Activated naive CD8-positive, alpha-beta T cell treated with anti-CD3 and anti-CD28 coated beads for 36 hours (primary cell): Measurements from ENCODE around the gene LIPT1. TPM values are rescaled to one million over a fixed set of nuclear protein-coding genes. Genes with fewer than 3 reads are reported as not detected.
A peak's percentile ranks its signal among the peaks of the same experiment; 100 is the strongest.
"Not testable (repeated sequence)": the region's sequence is repeated elsewhere in the genome, so short reads cannot be mapped to it uniquely, and the experiment has no call there.

Experiments used
- DNase-seq: peaks from one replicate; pipeline ENCODE4 v3.0.0; 2021
- H3K27ac Mint-ChIP-seq: one replicate; pipeline ENCODE4 v1.8.0; 2022; ENCODE audit warnings: mild to moderate bottlenecking, moderate library complexity, mixed read lengths
- H3K27me3 Mint-ChIP-seq: one replicate; pipeline ENCODE4 v1.8.0; 2022; ENCODE audit warnings: mild to moderate bottlenecking, mixed read lengths
- H3K36me3 Mint-ChIP-seq: one replicate; pipeline ENCODE4 v1.8.0; 2021; ENCODE audit warnings: mild to moderate bottlenecking, mixed read lengths
- H3K4me1 Mint-ChIP-seq: one replicate; pipeline ENCODE4 v1.8.0; 2021; ENCODE audit warnings: mixed read lengths
- H3K4me3 Mint-ChIP-seq: one replicate; pipeline ENCODE4 v1.8.0; 2022; ENCODE audit warnings: mild to moderate bottlenecking, moderate library complexity, mixed read lengths
- H3K9me3 Mint-ChIP-seq: one replicate; pipeline ENCODE4 v1.8.0; 2022; ENCODE audit warnings: mixed read lengths
- total RNA-seq, 2 experiments: library from RNA; stranded (reverse); gene quantifications; one replicate each; pipeline ENCODE4 v1.2.3, GENCODE V29; 2021

LIPT1 gene
- total RNA-seq, 2 experiments from 2014 or later, result 6.4 to 7.1 TPM

- Mint-ChIP-seq H3K4me3 (no peak overlapping the region), H3K27me3 (no peaks in the 10 kb centered on the region), H3K4me1 (peaks cover 17% of the 10 kb centered on the region), H3K36me3 (peaks cover 5% of the 10 kb centered on the region), H3K27ac (peak overlapping the region; percentile 92), H3K9me3 (no peaks in the 10 kb centered on the region)
- no peak for DNase-seq
Measured at GRCh38 chr2:99153921-99154604, 704 bp upstream of the LIPT1 start.

DNA sequence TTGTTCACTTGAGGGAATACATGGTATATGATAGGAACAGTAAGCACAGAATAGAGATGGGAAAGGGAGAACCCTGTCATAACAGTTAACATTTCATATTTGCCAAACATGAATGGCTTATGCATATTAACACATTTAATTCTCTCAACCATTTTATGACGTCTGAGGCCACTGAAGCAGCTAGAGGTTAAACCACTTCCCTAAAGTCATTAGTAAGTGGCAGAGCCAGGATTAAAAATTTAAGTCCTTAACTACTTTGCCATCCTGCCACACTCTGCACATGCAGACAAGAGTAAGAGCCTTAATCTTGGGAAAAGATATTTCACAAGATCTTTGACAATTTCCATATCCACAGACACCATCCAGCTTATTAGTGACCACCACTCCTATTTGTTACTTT, 2.1 kb downstream of the LIPT1 start:
- peak overlapping the region; percentile 8 for H3K27ac Mint-ChIP-seq
- no peak for DNase-seq
- H3K36me3 Mint-ChIP-seq, result peaks cover 9% of the 10 kb centered on the region
- no peak overlapping the region for H3K4me3 Mint-ChIP-seq
- H3K9me3 Mint-ChIP-seq, result no peaks in the 10 kb centered on the region
- H3K27me3 Mint-ChIP-seq, result no peaks in the 10 kb centered on the region
- H3K4me1 Mint-ChIP-seq, result peaks cover 13% of the 10 kb centered on the region

DNA sequence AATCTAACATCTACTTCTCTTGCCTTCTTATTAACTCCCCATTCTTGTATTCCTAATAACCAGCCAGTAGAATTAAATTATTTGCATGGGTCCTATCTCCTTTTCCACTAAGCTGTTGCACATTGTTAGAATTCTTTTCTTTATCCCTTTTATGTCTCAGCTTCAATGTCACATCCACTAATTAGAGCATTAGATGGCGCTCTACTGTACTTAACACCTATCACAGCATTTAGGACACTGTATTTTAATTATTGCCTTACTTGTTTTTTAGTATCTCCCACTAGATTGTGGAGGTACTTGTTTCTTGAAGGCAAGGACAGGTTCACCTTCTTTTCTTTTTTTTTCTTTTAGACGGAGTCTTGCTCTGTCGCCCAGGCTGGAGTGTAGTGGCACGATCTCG, 3.8 kb downstream of the LIPT1 start:
- H3K27ac Mint-ChIP-seq, result no peak overlapping the region
- H3K4me1 Mint-ChIP-seq, result peaks cover 13% of the 10 kb centered on the region
- no peaks in the 10 kb centered on the region for H3K9me3 Mint-ChIP-seq
- H3K36me3 Mint-ChIP-seq, result peaks cover 9% of the 10 kb centered on the region
- no peak overlapping the region for H3K4me3 Mint-ChIP-seq
- DNase-seq, result no peak
- H3K27me3 Mint-ChIP-seq, result no peaks in the 10 kb centered on the region

- Mint-ChIP-seq H3K4me3 (no peak overlapping the region), H3K9me3 (no peaks in the 10 kb centered on the region), H3K27ac (no peak overlapping the region), H3K36me3 (peaks cover 9% of the 10 kb centered on the region), H3K4me1 (peaks cover 13% of the 10 kb centered on the region), H3K27me3 (no peaks in the 10 kb centered on the region)
- no peak for DNase-seq
Measured at GRCh38 chr2:99159594-99159993, 4.8 kb downstream of the LIPT1 start.

DNA sequence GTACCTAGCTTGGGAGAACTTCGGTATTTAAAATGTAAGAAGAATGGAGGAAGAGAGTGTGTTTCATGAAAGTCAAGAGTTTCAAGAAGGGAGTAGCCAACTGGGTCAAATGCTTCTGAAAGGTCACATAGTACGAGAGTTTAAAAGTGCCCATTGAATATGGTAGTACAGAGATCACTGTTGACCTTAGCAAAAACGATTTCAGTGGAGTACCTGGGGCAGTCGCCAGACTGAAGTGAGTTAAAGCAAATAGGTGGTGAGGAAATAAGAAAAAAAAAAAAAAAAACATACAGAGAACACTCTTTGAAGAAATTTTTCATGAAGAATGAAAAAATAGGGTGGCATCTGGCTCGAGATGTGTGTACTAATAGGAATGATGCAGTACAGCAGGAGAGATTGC, 11.5 kb downstream of the LIPT1 start:
- H3K36me3 Mint-ChIP-seq, result peaks cover 20% of the 10 kb centered on the region
- no peak overlapping the region for H3K27ac Mint-ChIP-seq
- H3K27me3 Mint-ChIP-seq, result no peaks in the 10 kb centered on the region

DNA sequence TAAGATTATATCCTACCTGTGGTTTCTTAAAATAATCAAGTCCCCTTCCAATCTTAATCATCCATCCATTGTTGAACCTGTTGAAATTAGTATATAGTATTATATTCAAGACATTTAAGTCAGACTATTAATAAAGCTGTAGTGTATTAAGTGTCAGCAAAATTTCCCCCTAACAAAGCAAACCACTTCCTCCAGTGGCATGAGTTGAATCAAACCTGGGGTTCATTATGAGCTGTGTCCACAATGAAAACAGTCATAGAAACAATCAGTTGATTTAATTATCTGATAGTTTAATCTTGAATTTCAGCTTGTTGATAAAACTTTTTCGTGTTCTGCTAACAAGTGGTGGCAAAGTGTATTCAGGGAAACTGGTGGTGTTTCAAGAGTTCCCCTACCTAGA, 14.8 kb downstream of the LIPT1 start:
- H3K4me1 Mint-ChIP-seq, result peaks cover 31% of the 10 kb centered on the region
- no peak overlapping the region for H3K4me3 Mint-ChIP-seq
- DNase-seq, result no peak
- peak overlapping the region; percentile 48 for H3K27ac Mint-ChIP-seq
- no peaks in the 10 kb centered on the region for H3K9me3 Mint-ChIP-seq
- H3K27me3 Mint-ChIP-seq, result no peaks in the 10 kb centered on the region
- H3K36me3 Mint-ChIP-seq, result peaks cover 32% of the 10 kb centered on the region

More for the DNA sequence above, 11.5 kb downstream of the LIPT1 start:
- Mint-ChIP-seq H3K4me1 (peaks cover 17% of the 10 kb centered on the region), H3K9me3 (no peaks in the 10 kb centered on the region), H3K4me3 (no peak overlapping the region)
- DNase-seq, result no peak

GRCh38 chr2:99171377-99172140, 16.8 kb downstream of the LIPT1 start:
- no peaks in the 10 kb centered on the region for H3K9me3 Mint-ChIP-seq
- peak overlapping the region; percentile 84 for H3K27ac Mint-ChIP-seq
- H3K36me3 Mint-ChIP-seq, result peaks cover 24% of the 10 kb centered on the region
- DNase-seq, result no peak
- peaks cover 45% of the 10 kb centered on the region for H3K4me1 Mint-ChIP-seq
- H3K27me3 Mint-ChIP-seq, result no peaks in the 10 kb centered on the region
- peak overlapping the region; percentile 29 for H3K4me3 Mint-ChIP-seq

GRCh38 chr2:99180755-99181623, 26.2 kb downstream of the LIPT1 start, which contains the start of the genes MITD1 and MRPL30:
Gene MITD1, minus strand, starts transcription at chr2:99181058. Its CDS starts 77 bp downstream, at chr2:99180981.
Gene MRPL30, plus strand, starts transcription at chr2:99181184. Its CDS starts 5,020 bp downstream, at chr2:99186204.
- peak within 1 kb of the TSS; percentile 96 for H3K27ac Mint-ChIP-seq
- peak; percentile 86 for DNase-seq
- no peaks in the 10 kb centered on the region for H3K9me3 Mint-ChIP-seq
- H3K4me3 Mint-ChIP-seq, result peak within 1 kb of the TSS; percentile 95
- peaks cover 13% of the 10 kb centered on the region for H3K36me3 Mint-ChIP-seq
- H3K4me1 Mint-ChIP-seq, result peaks cover 50% of the 10 kb centered on the region
- no peaks in the 10 kb centered on the region for H3K27me3 Mint-ChIP-seq

GRCh38 chr2:99181624-99182000, 26.8 kb downstream of the LIPT1 start:
- no peaks in the 10 kb centered on the region for H3K27me3 Mint-ChIP-seq
- peaks cover 48% of the 10 kb centered on the region for H3K4me1 Mint-ChIP-seq
- H3K4me3 Mint-ChIP-seq, result peak overlapping the region; percentile 95

GRCh38 chr2:99183025-99183424, 28.3 kb downstream of the LIPT1 start:
- no peaks in the 10 kb centered on the region for H3K9me3 Mint-ChIP-seq
- DNase-seq, result no peak
- H3K27ac Mint-ChIP-seq, result no peak overlapping the region
- H3K4me1 Mint-ChIP-seq, result peaks cover 42% of the 10 kb centered on the region
- H3K36me3 Mint-ChIP-seq, result peaks cover 15% of the 10 kb centered on the region
- H3K4me3 Mint-ChIP-seq, result peak overlapping the region; percentile 15
- no peaks in the 10 kb centered on the region for H3K27me3 Mint-ChIP-seq

More at GRCh38 chr2:99181624-99182000, 26.8 kb downstream of the LIPT1 start:
- no peaks in the 10 kb centered on the region for H3K9me3 Mint-ChIP-seq
- no peak for DNase-seq
- peak overlapping the region; percentile 96 for H3K27ac Mint-ChIP-seq
- peaks cover 13% of the 10 kb centered on the region for H3K36me3 Mint-ChIP-seq

DNA sequence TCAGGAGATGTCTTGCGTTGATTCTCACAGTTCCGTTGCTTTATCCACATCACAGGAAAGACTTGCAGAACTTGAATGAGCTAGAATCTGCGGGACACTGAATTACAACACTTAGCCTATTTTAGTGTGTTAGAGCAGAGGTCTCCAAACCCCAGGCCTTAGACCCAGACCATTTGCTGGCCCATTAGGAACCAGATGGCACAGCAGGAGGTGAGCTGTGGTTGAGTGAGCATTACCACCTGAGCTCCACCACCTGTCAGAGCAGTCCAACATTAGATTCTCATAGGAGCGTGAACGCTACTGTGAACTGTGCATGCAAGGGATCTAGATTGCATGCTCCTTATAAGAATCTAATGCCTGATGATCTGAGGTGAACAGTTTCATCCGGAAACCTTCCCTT, 30.0 kb downstream of the LIPT1 start:
- peaks cover 7% of the 10 kb centered on the region for H3K36me3 Mint-ChIP-seq
- H3K27ac Mint-ChIP-seq, result no peak overlapping the region
- no peak overlapping the region for H3K4me3 Mint-ChIP-seq
- no peak for DNase-seq
- H3K4me1 Mint-ChIP-seq, result peaks cover 33% of the 10 kb centered on the region
- H3K27me3 Mint-ChIP-seq, result no peaks in the 10 kb centered on the region
- no peaks in the 10 kb centered on the region for H3K9me3 Mint-ChIP-seq

DNA sequence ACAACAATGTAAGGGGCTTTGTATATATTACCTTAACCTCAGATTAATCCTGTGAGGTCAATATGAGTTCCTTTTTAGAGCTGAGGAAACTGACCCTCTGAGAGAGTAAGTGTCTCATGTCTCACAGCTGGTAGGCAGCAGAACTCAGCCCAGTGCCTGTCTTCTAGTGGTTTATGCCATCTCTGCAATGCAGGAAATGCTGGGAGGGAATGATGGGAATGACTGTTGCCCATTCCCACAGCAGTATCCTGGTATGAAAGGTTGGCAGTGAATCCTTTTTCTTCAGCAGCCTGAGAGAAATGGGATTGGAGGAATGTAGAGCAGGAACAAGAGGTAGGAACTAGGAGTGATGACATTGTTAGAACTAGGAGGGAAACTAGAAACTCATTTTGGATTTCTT, 32.2 kb downstream of the LIPT1 start:
- H3K4me3 Mint-ChIP-seq, result no peak overlapping the region
- DNase-seq, result no peak
- H3K27ac Mint-ChIP-seq, result no peak overlapping the region
- peaks cover 14% of the 10 kb centered on the region for H3K36me3 Mint-ChIP-seq
- H3K9me3 Mint-ChIP-seq, result peaks cover 2% of the 10 kb centered on the region
- peaks cover 27% of the 10 kb centered on the region for H3K4me1 Mint-ChIP-seq
- H3K27me3 Mint-ChIP-seq, result no peaks in the 10 kb centered on the region

DNA sequence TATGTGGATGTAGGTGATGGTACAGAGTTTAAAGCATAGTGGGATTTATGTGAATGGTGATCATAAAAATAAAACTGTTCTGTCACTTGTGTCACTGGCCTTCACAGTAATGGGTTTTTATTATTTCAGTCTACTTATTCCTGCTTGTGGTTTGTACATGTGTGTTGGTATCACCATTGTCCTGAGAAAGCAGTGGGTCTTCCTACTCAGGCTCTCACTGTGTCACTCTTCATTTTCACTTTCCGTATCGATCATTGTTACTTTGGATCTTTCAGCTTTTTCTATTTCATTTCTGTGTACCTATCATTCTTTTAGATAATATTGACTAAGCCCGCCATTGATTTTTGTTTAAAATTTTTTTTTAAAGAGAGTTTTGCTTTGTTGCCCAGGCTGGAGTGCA, 33.6 kb downstream of the LIPT1 start:
- Mint-ChIP-seq H3K4me1 (peaks cover 22% of the 10 kb centered on the region), H3K27me3 (no peaks in the 10 kb centered on the region), H3K4me3 (no peak overlapping the region), H3K36me3 (peaks cover 25% of the 10 kb centered on the region), H3K9me3 (peaks cover 2% of the 10 kb centered on the region), H3K27ac (no peak overlapping the region)
- no peak for DNase-seq

- Mint-ChIP-seq H3K27ac (no peak overlapping the region), H3K36me3 (peaks cover 31% of the 10 kb centered on the region), H3K4me3 (no peak overlapping the region), H3K27me3 (no peaks in the 10 kb centered on the region), H3K9me3 (peaks cover 2% of the 10 kb centered on the region), H3K4me1 (peaks cover 11% of the 10 kb centered on the region)
- no peak for DNase-seq
Measured at GRCh38 chr2:99190548-99190947, 35.8 kb downstream of the LIPT1 start.

GRCh38 chr2:99192364-99192763, 37.6 kb downstream of the LIPT1 start:
- H3K27ac Mint-ChIP-seq, H3K27me3 Mint-ChIP-seq, DNase-seq, H3K9me3 Mint-ChIP-seq, H3K4me3 Mint-ChIP-seq, H3K4me1 Mint-ChIP-seq: not testable (repeated sequence)
- H3K36me3 Mint-ChIP-seq, result peaks cover 32% of the 10 kb centered on the region
